ENCODE measurements around the gene UCN2. TPM values are rescaled to one million over a fixed set of nuclear protein-coding genes. Genes with fewer than 3 reads are reported as not detected.

Gene UCN2
- total RNA-seq, 1 donor from 2014 or later: 1.4 TPM

DNA sequence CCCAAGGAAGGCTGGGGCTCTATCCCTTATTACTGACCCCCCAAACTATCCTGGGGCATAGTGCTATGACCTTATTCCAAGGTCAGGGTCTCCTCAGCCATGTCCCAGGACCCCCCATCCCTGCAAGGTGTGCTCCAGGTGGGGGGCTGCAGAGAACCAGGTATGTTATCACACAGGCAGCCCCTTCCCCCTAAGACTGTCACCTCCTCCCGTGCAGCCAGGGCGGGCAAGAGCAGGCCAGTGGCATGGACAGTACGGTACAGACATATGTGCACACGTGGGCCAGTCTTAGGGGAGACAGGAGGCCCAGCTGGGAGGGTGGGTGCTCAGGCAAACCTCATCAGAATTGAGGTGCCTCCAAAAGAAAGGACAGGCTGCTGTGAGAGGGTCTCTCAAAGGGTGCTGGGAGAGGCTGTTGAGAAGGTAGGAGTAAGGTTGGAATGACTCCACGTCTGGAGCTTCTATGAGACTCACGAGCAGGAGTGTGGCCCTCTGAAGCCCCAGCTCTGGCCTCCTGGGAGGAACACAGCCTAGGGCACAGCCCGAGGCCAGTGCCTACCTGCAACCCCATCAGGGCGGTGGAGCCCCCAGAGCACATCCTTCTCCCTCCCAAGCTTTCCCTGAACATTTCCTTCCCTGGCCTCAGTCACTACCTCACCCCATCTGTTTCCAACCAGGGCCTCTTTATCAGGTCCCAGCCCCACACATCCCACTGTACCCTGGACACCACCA is 33.3 kb upstream of the UCN2 start:
- peaks cover 11% of the 10 kb centered on the region for H3K27me3 Mint-ChIP-seq
- peak overlapping the region; percentile 48 for H3K27ac Mint-ChIP-seq
- no peaks in the 10 kb centered on the region for H3K9me3 Mint-ChIP-seq (ENCODE audit: low read depth)
- TF ChIP-seq, protein P1, sequence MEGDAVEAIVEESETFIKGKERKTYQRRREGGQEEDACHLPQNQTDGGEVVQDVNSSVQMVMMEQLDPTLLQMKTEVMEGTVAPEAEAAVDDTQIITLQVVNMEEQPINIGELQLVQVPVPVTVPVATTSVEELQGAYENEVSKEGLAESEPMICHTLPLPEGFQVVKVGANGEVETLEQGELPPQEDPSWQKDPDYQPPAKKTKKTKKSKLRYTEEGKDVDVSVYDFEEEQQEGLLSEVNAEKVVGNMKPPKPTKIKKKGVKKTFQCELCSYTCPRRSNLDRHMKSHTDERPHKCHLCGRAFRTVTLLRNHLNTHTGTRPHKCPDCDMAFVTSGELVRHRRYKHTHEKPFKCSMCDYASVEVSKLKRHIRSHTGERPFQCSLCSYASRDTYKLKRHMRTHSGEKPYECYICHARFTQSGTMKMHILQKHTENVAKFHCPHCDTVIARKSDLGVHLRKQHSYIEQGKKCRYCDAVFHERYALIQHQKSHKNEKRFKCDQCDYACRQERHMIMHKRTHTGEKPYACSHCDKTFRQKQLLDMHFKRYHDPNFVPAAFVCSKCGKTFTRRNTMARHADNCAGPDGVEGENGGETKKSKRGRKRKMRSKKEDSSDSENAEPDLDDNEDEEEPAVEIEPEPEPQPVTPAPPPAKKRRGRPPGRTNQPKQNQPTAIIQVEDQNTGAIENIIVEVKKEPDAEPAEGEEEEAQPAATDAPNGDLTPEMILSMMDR (IDR thresholded peaks at IDR 0.05; ENCODE audit: unreplicated experiment): no peak
- peaks cover 4% of the 10 kb centered on the region for H3K36me3 Mint-ChIP-seq (ENCODE audit: insufficient read depth)
- no peak for DNase-seq (ENCODE audit: low spot score, unreplicated experiment)
- no peaks in the 10 kb centered on the region for H3K4me1 Mint-ChIP-seq (ENCODE audit: low read depth)
- no peak overlapping the region for H3K4me3 Mint-ChIP-seq (ENCODE audit: low read depth)

DNA sequence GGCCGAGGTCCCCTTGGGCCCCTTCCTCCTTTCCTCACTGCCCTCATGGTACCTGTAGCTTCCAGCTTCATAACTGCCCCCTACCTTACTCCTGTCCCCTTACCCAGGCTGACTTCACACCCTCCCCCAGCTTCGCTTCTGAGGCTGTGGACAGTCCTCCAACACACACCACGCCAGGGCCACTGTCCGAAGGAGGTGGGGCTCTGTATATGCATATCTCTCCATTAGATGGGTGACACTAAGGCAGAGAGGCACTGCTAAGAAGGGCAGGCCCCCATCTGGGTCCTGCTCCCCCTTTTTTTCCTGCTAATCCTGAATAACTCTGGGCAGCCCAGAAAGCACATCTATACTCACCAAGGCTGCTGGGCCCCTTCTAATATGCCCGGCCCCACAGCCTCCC is 32.6 kb upstream of the UCN2 start:
- Mint-ChIP-seq H3K4me3 (ENCODE audit: low read depth) (no peak overlapping the region), H3K4me1 (ENCODE audit: low read depth) (no peaks in the 10 kb centered on the region), H3K9me3 (ENCODE audit: low read depth) (no peaks in the 10 kb centered on the region), H3K27ac (no peak overlapping the region), H3K27me3 (peaks cover 11% of the 10 kb centered on the region), H3K36me3 (ENCODE audit: insufficient read depth) (peaks cover 4% of the 10 kb centered on the region)
- TF ChIP-seq, protein P1 (IDR thresholded peaks at IDR 0.05; ENCODE audit: unreplicated experiment): no peak
- DNase-seq (ENCODE audit: low spot score, unreplicated experiment): no peak

DNA sequence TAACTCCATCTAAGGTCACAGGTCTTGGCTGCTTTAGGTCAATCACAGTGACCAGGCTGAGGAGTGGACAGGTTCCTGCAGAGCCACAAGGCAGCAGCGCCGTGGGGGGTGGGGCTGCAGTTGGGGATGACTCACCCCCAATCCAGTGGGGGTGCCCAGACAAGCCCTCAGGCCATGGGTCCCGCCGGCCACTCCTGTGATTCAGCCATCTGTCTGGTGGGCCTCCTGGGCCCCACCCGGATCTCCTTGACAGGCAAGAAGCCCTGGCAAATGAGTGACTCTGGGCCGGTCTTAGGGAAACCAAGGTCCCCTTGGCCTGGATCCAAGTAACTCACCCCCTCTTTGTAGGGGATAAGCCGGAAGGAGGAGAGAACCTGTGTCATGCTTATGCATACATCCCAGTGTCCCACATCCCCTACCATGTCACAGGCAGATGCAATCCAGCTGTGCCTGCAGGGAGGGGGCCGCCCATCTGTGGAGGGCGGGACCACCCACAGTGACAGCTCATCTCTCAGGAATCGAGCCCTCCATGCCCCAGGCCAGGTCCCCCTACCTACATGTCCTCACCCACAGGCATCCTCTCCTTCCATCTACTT is 32.0 kb upstream of the UCN2 start:
- H3K9me3 Mint-ChIP-seq (ENCODE audit: low read depth): no peaks in the 10 kb centered on the region
- no peak overlapping the region for H3K4me3 Mint-ChIP-seq (ENCODE audit: low read depth)
- DNase-seq (ENCODE audit: low spot score, unreplicated experiment): no peak
- H3K36me3 Mint-ChIP-seq (ENCODE audit: insufficient read depth): peaks cover 4% of the 10 kb centered on the region
- H3K27ac Mint-ChIP-seq: no peak overlapping the region
- H3K4me1 Mint-ChIP-seq (ENCODE audit: low read depth): no peaks in the 10 kb centered on the region
- H3K27me3 Mint-ChIP-seq: peaks cover 11% of the 10 kb centered on the region
- TF ChIP-seq, protein P1 (IDR thresholded peaks at IDR 0.05; ENCODE audit: unreplicated experiment): no peak

DNA sequence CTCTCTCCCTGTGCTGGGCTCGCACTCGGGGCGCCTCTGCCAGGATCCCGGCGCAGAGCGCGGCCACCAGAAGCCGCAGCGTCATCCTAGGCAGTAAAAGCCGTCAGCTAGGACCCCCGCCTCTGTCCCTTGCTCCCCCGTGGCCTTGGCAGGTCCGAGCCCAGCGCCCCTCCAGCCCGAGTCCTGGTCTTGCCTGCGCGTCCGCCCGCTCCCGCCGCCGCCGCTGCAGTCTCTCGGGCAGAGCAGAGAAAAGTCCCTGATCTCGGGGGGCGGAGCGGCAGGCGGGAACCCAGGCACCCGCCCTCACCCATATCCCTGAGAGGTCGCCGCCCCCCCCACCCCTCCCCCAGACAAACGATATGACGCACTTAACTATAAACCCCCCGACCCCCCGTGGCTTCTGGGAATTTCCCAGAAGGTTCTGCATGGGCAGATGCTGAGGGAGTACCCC is 31.5 kb upstream of the UCN2 start, which contains the start of gene COL7A1:
TSS of gene COL7A1 (minus strand) at position 255 of the 451 bp plus-strand sequence. CDS start at position 85, 170 bp downstream.
- H3K4me3 Mint-ChIP-seq (ENCODE audit: low read depth): no peak within 1 kb of the TSS
- H3K27me3 Mint-ChIP-seq: peaks cover 11% of the 10 kb centered on the region
- peaks cover 4% of the 10 kb centered on the region for H3K36me3 Mint-ChIP-seq (ENCODE audit: insufficient read depth)
- no peak for DNase-seq (ENCODE audit: low spot score, unreplicated experiment)
- no peak within 1 kb of the TSS for H3K27ac Mint-ChIP-seq
- H3K9me3 Mint-ChIP-seq (ENCODE audit: low read depth): no peaks in the 10 kb centered on the region
- TF ChIP-seq, protein P1 (IDR thresholded peaks at IDR 0.05; ENCODE audit: unreplicated experiment): no peak
- H3K4me1 Mint-ChIP-seq (ENCODE audit: low read depth): no peaks in the 10 kb centered on the region

DNA sequence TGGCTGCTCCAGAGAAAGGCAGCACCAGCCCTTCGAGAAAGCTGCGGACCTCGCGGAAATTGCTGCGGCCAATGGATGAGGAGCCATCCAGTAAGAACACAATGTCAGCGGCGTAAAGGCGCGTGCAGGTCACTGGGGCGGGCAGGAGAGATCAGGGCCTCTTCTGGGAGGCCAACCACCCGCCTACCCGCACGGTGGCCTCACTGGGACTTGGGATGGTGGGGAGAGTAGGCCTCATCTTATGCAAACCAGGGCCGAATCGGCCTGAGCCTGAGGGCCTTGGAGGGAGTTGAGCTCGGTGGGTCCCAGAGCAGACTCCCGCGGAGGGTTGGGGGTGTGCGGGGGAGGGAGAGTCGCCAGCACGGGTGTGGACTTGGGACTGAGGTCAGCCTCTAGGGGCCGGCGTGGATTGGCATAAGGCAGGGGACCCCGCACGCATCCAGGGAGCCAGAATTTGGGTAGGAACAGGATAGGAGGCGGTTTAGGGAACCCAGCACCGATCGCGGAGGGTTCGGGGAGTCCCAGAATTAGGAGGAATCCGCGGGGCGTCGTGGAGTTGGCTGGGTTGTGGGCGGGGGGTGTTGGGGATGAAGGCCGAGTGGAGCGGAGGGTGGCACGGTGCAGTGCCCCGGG is 31.0 kb upstream of the UCN2 start:
- no peak for DNase-seq (ENCODE audit: low spot score, unreplicated experiment)
- Mint-ChIP-seq H3K27me3 (peaks cover 11% of the 10 kb centered on the region), H3K27ac (no peak overlapping the region), H3K4me3 (ENCODE audit: low read depth) (no peak overlapping the region), H3K4me1 (ENCODE audit: low read depth) (no peaks in the 10 kb centered on the region), H3K36me3 (ENCODE audit: insufficient read depth) (peaks cover 4% of the 10 kb centered on the region), H3K9me3 (ENCODE audit: low read depth) (no peaks in the 10 kb centered on the region)
- TF ChIP-seq, protein P1 (IDR thresholded peaks at IDR 0.05; ENCODE audit: unreplicated experiment): no peak
